ENCODE results near the gene MYL6.
"Not testable (repeated sequence)": the region's sequence is repeated elsewhere in the genome, so short reads cannot be mapped to it uniquely, and the experiment has no call there.

The MYL6 gene

DNA sequence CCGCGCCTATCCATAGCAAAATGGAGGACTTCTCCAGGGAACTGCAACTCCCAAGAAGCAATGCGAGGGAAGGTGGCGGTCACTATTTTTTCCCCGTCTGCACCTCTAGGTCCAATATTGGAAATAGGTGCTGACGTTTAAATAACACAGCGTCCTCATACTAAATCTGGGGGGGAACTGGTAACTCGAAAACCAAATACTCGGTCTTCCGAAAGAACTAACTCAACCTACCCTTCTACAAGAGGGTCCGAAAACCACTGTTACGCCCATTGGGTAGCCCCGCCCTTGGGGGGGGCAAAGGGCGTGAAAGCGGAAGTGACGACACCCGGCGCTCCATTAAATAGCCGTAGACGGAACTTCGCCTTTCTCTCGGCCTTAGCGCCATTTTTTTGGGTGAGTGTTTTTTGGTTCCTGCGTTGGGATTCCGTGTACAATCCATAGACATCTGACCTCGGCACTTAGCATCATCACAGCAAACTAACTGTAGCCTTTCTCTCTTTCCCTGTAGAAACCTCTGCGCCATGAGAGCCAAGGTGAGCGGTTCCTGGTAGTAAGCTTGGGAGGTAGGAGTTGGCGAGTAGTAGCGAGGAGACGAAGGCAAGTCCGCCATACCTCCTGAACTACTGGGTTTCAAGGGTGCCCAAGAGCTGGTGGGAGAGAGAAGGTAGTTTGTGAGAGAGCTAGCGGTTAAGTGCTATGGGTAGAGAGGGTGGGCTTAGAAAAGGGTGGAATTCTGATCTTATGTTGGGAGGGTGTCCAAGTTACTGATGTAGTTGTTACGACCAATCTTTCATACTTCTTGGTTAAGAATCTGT, 41.7 kb upstream of the MYL6 start, which contains the start of gene RPL41:
RPL41 (plus strand) TSS at position 367 of the 815 bp plus-strand sequence.
- Histone ChIP-seq H3K4me3 (ENCODE audit: low read depth, low read length) (peak within 1 kb of the TSS; percentile 98), H3K27me3 (ENCODE audit: control insufficient read depth, insufficient read depth, low read length) (no peaks in the 10 kb centered on the region), H3K4me2 (ENCODE audit: low read length) (peak within 1 kb of the TSS; percentile 84), H2AFZ (peak within 1 kb of the TSS; percentile 82), H3K9me3 (ENCODE audit: control insufficient read depth, low read length) (no peaks in the 10 kb centered on the region), H3K9ac (peak within 1 kb of the TSS; percentile 40), H3K79me2 (peaks cover 2% of the 10 kb centered on the region), H3K27ac (peak within 1 kb of the TSS; percentile 97), H3K4me1 (peaks cover 11% of the 10 kb centered on the region), H3K36me3 (ENCODE audit: control insufficient read depth, insufficient read depth, low read length) (no peaks in the 10 kb centered on the region)
- TF ChIP-seq CTCF (IDR thresholded peaks at IDR 0.05), result peak; percentile 18

GRCh38 chr12:56117082-56117706, 41.0 kb upstream of the MYL6 start:
- peak overlapping the region; percentile 98 for H3K4me3 ChIP-seq (ENCODE audit: low read depth, low read length)
- not testable (repeated sequence) for H3K36me3 ChIP-seq (ENCODE audit: control insufficient read depth, insufficient read depth, low read length); H3K9me3 ChIP-seq (ENCODE audit: control insufficient read depth, low read length); H3K79me2 ChIP-seq; H3K27me3 ChIP-seq (ENCODE audit: control insufficient read depth, insufficient read depth, low read length); H2AFZ ChIP-seq
- peak overlapping the region; percentile 97 for H3K27ac ChIP-seq
- H3K4me1 ChIP-seq, result peaks cover 11% of the 10 kb centered on the region
- H3K9ac ChIP-seq, result peak overlapping the region; percentile 40
- H3K4me2 ChIP-seq (ENCODE audit: low read length), result peak overlapping the region; percentile 84

GRCh38 chr12:56117778-56118687, 40.1 kb upstream of the MYL6 start, which contains the start of gene ZC3H10:
Gene ZC3H10, plus strand, starts transcription at chr12:56118266. Its CDS starts 2,297 bp downstream, at chr12:56120563.
- H3K36me3 ChIP-seq (ENCODE audit: control insufficient read depth, insufficient read depth, low read length), result no peaks in the 10 kb centered on the region
- no peaks in the 10 kb centered on the region for H3K9me3 ChIP-seq (ENCODE audit: control insufficient read depth, low read length)
- peak within 1 kb of the TSS; percentile 98 for H3K4me3 ChIP-seq (ENCODE audit: low read depth, low read length)
- H3K79me2 ChIP-seq, result peaks cover 2% of the 10 kb centered on the region
- peaks cover 11% of the 10 kb centered on the region for H3K4me1 ChIP-seq
- peak; percentile 76 for TF ChIP-seq CTCF (IDR thresholded peaks at IDR 0.05)
- peak within 1 kb of the TSS; percentile 64 for H3K9ac ChIP-seq
- H3K27me3 ChIP-seq (ENCODE audit: control insufficient read depth, insufficient read depth, low read length), result no peaks in the 10 kb centered on the region
- H2AFZ ChIP-seq, result peak within 1 kb of the TSS; percentile 81
- peak within 1 kb of the TSS; percentile 97 for H3K27ac ChIP-seq
- H3K4me2 ChIP-seq (ENCODE audit: low read length), result peak within 1 kb of the TSS; percentile 94

DNA sequence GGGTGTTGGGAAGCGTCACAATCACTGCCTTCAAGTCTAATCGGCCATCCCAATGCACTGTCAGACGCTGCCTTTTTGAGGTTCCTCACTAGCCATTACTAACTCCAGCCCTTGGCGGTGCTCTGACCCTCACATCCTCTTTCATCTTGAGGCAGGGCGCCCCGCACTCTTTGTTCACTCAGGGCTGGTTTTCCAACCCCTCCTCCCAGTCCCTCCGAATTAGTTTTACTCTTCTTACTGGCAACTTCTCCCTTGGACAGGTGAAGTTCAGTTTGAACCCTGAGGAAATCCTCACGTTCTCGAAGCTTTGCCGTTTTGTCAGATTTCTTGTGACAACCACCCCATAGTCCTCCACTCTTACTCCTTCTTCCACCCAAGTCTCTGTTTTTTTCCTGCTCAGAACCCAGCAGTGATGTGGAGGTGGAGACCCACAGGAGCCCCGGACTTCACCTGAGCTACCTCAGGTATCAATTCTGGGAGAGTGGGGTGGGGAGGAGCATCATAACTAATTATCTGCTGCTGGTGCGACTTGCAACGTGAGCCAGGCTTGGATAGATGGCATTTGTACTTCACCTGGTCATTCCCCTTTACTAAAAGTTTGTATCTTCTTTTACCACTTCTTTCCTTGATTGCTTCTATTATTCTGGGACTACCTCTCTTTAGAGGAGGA, 39.3 kb upstream of the MYL6 start:
- TF ChIP-seq CTCF (IDR thresholded peaks at IDR 0.05), result no peak
- H3K4me3 ChIP-seq (ENCODE audit: low read depth, low read length), result peak overlapping the region; percentile 98
- peak overlapping the region; percentile 97 for H3K27ac ChIP-seq
- peak overlapping the region; percentile 81 for H2AFZ ChIP-seq
- H3K27me3 ChIP-seq (ENCODE audit: control insufficient read depth, insufficient read depth, low read length), result no peaks in the 10 kb centered on the region
- no peaks in the 10 kb centered on the region for H3K9me3 ChIP-seq (ENCODE audit: control insufficient read depth, low read length)
- H3K9ac ChIP-seq, result peak overlapping the region; percentile 64
- H3K36me3 ChIP-seq (ENCODE audit: control insufficient read depth, insufficient read depth, low read length), result no peaks in the 10 kb centered on the region
- H3K4me2 ChIP-seq (ENCODE audit: low read length), result peak overlapping the region; percentile 94
- peaks cover 11% of the 10 kb centered on the region for H3K4me1 ChIP-seq
- peaks cover 2% of the 10 kb centered on the region for H3K79me2 ChIP-seq

Measured in parathyroid adenoma (tissue), 2 donors.